Measurements from ENCODE around the gene ZBTB42.

ZBTB42 gene

DNA sequence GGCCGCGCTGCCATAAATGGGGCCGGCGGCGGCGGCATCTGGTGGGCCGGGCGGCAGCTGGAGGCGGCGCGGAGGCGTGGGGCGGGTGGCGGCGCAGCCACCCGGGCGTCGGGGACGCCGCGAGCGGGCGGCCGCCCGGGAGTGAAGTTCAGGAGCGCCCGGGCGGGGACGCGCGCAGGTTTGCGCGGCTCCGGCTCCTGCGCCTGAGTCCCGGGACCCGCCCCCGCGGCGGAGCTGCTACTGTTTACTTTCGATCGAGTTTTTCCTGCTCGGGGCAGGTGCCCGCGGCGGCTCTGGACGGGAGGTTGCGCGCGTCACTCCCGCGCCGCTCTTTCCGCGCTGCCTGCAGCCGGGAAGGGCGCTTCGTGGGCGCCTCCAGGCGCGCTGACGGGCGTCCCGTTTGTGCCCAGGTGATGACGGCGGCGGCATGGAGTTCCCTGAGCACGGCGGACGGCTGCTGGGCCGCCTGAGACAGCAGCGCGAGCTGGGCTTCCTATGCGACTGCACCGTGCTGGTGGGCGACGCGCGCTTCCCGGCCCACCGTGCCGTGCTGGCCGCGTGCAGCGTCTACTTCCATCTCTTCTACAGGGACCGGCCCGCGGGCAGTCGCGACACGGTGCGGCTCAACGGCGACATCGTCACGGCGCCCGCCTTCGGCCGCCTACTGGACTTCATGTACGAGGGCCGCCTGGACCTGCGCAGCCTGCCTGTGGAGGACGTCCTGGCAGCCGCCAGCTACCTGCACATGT is at the start of gene ZBTB42:
Gene ZBTB42 (plus strand): TSS at position 331 of the 749 bp plus-strand sequence. CDS start 97 bp downstream, at position 428.
- DNase-seq = peak; percentile 78

DNA sequence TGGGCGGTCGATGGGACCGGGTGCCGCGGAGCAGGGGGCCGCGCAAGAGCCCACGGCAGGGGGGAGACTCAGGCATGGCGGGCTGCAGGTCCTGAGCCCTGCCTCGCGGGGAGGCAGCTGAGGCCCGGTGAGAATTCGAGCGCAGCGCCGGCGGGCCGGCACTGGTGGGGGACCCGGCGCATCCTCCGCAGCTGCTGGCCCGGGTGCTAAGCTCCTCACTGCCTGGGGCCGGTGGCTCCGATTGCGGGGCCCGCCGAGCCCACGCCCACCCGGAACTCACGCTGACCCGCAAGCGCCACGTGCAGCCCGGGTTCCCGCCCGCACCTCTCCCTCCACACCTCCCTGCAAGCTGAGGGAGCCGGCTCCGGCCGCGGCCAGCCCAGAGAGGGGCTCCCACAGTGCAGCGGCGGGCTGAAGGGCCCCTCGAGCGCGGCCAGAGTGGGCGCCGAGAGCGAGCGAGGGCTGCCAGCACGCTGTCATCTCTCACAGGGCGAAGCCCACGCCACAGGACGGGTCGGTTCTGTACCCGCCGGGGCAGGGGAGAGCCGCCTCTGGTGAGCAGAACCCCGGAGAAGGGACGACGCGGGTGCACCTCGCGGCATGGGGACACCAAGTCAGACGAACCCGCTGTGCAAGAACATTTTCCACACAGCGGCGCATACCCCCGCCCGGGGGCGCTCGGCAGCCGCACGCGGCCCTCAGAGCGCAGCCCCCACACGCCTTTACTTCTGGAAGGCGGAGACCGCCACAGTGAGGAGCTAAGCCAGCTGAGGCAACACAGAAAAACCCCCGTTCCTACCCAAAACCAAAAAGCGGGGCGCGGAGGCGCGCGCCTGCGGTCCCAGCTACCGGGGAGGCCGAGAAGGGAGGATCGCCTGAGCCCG is 49.1 kb upstream of the ZBTB42 start:
- DNase-seq = no peak

DNA sequence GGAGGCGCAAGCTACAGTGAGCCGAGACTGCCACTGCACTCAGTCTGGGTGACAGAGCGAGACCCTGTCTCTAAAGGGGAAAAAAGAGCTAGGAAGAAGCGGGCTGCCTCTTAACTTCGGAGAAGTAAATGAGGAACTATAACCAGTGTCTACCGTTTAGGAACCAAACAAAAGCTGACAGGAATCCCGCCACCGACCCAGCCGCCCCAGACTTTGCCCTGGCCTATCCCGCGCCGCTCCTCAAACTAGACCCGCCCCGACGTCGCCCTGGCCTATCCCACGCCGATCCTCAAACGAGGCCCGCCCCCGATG is 48.5 kb upstream of the ZBTB42 start:
- DNase-seq = no peak

DNA sequence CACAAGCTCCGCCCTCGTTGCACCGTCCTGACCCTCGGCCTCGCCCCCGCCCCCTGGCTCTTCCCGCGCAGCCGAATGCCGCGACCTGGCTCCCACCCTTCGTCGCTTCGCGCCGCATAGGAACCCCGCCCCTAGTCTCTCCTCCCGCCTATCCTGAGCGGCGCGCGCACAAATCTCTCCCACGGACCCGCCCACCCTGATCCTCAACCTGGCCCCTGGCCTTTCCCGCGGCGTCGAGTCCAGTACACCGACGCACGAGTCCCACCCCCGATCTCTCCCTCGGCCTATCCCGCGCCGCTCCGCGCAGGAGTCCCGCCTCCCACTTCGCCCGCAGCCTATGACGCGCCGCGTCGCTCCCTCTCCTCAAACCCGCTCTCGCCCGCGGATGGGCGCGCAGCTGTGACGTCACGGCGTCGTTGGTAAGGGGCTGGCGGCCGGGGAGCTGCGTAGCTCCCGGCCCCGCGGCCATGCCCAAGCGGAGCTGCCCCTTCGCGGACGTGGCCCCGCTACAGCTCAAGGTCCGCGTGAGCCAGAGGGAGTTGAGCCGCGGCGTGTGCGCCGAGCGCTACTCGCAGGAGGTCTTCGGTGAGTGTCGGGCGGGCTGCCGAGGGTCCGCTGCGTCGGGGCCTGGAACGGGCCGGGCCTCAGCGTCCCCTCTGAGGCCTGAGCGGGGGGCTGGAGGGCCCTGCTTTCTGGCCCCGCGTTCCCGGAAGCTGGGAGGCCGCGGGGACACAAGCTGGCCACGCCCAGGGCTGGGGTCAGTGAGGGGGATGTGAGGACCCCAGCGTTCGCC is 48.0 kb upstream of the ZBTB42 start, which contains the start of gene SIVA1:
Gene SIVA1 (plus strand): TSS at position 413 of the 793 bp plus-strand sequence. CDS start 55 bp downstream, at position 468.
- peak; percentile 100 for DNase-seq

DNA sequence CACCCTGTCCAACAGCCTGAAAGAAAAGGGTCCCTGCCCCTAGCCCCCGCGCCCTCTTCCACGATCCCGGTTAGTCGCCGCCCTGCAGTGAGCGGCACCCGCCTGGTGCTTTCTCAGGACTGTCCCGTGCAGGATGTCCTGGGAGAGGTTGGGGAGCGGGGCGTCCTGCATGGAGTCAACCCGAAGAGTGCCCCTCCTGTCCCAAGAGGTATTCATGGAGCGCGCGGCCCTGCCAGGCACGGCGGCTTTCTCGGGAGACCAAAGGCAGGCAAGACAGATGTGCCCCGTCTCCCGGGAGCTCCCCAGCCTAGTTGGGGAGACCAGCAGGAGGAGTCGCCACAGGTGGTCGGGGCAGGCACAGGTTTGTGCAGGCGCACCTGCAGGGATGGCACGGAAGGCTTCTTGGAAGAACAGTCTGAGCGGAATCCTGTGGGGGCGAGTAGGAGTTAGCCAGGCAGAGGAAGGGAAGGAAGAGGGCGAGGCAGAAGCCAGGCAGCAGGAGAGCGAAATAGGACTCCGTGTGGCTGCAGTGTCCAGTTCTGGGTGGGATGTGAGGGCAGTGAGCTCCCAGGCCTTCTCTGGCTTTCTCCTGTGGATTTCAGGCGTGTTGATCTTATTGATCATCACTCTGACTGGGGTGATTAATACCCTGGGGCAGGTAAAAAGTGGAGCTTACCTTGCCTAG is 47.2 kb upstream of the ZBTB42 start:
- DNase-seq = no peak

DNA sequence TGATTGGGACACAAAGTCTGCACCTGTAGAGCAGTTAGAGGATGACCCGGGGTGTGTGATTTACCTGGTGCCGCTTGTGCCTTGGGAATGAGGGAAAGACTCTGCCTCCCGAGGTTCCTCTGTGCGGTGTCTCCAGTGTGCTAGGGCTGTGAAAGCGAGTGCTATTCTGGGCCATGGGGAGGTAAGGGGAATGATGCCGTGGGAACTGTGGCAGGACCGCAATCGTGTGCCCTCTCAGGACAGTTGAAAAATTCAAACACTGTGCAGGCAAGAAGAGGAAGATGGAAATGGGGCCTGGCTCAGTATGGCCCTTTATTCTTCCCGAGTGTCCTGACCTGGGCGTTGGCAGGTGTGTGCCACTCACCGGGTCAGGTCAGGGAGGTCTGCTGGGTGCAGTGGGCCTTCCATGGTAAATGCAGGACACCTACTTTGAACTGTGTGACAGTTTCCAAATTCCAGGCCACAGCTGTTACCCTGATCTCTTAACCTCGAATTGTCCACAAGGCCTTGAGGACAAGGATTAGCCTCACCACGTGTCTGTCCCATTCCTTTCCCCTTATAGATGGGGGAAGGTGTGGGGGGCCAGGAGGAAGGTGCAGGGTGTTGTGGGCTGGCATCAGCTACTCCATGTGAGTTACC is 46.6 kb upstream of the ZBTB42 start:
- DNase-seq = no peak

DNA sequence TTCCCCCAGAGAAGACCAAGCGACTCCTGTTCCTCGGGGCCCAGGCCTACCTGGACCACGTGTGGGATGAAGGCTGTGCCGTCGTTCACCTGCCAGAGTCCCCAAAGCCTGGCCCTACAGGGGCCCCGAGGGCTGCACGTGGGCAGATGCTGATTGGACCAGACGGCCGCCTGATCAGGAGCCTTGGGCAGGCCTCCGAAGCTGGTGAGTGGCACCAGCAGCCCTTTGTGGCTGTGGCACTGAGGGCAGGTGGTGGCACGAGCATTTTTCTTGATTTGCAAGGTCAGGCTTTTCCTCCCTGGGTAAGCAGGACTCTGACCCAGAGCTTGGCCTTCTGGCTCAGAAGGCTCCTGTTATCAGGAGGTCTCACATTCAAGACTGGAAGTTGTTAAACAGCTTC is 45.3 kb upstream of the ZBTB42 start:
- DNase-seq = no peak

DNA sequence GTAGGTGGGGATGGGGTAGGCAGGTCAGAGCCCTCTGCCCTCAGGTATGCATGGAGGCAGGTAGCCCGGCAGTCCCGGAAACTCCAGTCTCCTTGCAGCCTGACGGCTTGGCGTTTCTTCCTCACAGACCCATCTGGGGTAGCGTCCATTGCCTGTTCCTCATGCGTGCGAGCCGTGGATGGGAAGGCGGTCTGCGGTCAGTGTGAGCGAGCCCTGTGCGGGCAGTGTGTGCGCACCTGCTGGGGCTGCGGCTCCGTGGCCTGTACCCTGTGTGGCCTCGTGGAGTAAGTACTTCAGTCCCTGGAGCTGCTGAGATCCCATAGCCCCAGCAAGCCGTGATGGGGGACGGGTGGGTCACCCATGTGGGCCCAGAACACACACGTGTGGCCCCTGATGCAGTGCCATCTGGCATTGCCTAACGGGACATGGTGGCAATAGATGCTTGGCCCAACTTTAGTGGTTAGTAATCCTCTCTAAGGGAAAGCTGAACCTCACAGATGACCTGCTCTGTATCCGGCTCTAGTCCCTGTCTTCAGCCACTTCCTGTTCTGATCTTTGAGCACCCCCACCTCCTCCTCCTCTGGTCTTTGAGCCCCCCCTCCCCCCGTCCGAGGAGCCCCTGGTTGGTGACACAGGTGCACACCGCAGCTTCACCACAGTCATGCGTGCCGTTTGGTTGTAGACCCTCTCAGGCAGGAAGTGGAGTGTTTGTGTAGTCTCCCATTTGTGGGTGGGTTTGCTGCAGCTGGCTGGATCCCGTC is 44.2 kb upstream of the ZBTB42 start:
- DNase-seq = no peak

DNA sequence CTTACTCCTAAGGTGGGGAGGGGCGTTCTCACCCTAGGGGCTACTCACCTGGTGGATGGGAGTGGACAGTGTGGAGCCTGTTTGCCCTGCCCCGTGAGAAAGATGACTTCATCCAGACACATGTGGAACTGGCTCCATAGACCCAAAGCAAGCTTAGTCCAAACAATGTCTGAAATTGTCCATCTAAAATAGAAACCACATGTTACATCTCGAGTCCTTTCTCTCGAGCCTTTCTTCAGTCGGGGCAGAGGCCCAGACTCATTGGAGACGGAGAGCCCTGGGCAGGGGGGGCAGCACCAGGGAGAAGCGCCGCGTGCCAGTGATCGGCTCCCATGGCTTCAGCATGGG is 43.7 kb upstream of the ZBTB42 start:
- DNase-seq = no peak

DNA sequence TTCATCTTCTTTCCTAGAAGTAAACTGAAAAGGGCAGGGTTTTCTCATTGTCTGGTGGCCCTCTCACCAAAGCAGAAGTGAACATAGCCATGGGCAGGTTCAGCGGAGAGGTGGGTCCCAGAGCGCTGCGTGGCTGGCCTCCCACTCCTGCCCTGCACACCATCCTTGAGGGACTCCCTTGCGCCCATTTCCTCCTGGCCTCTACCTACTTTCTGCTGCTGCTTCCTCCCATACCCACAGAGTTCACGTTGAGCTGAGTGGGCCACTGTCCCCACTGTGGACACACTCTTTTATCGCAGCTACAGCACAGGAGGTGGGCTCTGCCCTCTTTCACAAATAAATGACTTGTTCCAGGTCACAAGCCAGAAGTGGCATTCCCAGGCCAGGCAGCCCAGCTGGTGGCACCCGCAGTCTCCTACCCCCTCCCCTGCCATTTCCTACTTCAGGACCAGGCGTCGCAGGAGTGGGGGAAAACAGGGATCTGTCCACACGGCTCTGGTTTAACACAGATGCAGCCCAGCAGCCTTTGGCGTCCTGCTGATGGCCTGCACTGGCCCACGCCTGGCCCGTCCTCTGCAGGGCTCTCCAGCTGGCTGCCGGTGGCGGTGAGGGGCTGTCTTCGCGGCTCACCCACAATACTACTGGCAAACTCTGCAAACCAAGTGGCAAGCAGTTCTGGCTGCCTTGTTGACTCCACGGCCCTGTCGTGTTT is 43.1 kb upstream of the ZBTB42 start:
- DNase-seq = no peak

DNA sequence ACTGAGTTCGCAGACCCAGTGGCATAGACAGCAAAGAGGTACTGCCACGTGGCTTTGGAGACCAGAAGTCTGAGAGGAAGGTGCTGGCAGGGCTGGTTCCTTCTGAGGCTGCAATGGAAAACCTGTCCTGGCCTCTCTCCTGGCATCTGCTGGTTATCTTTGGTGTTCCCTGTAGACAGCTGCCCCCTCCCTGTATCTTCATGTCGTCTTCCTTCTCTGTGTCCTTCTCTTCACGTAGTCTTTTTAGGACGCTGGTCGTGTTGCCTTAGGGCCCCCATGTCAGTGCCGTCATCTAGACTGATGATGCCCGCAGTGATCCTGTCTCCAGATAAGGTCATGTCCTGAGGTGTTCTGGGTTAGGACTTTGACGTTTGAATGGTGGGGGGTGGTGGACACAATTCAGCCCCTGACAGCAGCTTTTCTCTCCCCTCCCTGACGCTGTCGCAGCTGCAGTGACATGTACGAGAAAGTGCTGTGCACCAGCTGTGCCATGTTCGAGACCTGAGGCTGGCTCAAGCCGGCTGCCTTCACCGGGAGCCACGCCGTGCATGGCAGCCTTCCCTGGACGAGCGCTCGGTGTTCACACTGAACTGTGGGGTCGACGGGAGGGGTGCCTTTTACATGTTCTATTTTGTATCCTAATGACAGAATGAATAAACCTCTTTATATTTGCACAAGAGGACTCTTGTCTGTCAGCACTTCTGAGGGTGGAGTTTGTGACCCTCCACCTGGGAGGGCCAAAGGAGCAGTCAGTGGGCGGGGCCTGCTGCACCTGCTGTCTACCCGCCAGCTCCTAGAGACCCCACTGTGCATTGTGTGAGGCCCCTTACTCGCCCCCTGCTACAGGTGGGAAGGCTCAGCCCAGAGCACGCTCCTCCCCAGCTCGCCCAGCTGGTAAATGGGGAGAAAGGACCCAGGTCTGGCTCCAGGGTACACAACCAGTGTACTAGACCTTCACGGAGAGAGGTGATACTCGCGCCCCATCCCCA is 41.6 kb upstream of the ZBTB42 start:
- no peak for DNase-seq

DNA sequence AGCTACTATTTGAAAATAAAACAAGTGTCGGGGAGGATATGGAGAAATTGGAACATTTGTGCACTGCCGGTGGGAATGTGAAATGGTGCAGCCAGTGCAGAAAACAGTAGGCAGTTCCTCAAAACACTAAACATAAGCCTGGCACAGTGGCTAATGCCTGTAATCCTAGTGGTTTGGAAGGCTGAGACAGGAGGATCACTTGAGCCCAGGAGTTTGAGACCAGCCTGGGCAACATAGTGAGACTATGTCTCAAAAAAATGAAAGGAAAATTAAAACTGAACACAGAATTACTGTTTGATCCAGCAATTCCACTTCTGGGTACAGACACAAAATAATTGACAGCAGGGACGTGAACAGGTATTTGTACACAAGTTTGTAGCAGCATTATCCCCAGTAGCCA is 35.4 kb upstream of the ZBTB42 start:
- no peak for DNase-seq

DNA sequence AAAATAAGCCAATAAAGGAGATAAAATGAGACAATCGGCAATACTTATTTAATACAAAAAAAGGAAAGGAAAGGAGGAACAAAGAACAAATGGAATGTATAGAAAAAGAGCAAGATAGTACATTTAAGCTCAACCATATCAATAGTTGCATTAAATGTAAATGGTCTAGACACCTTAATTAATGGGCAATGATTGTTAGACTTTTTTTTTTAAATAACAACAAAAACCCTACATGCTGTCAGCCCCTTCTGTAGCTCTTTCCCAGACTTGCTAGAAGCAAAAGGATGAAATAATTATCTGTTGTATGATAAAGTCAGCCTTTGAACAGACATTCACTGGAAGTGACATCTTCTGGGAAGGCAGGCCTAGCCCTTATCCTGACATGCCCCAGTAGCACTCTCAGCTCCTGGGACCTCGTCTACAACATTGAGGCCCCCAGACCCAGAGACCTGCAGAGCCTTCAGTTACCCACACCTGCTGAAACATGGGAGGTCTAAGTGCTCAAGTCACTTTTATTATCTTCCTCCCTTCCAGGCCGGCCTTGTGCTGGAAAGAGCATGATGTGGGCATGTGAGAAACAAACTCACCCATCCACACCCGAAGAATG is 34.5 kb upstream of the ZBTB42 start:
- DNase-seq = no peak

DNA sequence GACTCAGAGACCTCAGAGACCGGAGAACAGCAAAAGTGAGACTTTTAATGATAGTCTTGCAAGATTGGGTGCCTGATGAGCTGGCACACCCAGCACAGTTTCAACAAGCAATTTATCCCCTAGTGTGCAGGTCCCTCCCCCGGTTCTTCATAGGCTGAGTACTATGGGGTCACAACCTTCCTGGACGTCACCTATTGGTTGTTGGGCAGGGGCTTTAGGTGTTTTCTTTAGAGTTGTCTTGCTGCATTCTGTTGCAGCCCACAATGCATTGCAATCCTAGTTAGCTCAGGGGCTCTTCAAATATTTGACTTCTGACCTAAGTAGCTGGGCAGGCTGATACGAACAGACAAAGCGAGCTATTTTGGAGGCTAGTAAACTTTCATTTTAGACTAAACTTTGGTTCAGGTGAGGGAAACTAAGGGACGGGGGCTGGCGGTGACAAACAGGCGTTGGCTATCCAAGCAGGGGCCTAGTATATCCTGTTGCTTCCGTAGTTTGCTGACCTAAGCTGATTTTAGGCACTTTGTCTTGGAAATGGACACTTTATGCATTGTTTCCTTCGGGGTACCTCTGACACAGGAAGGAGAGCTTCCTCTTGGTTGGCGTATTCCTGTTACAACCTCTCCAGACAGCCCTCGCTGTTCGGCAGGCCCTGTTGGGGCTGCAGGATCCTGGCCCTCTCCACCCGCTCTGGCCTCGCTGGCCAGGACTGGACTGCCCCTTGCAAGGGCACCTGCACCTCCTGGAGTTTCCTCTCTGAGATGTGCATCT is 33.9 kb upstream of the ZBTB42 start:
- no peak for DNase-seq

DNA sequence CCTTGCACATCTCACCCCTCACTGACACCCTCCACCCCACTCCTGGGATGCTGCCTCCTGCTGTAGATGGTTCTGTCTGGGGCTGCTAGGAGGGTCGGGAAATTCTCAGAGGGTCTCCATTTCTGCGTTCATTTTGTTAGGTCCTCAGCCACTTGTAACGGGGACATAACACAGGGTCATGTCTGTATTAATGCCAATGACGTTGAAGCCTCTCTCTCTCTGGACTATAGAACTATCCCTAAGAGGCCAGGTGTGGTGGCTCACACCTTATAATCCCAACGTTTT is 33.3 kb upstream of the ZBTB42 start:
- no peak for DNase-seq

DNA sequence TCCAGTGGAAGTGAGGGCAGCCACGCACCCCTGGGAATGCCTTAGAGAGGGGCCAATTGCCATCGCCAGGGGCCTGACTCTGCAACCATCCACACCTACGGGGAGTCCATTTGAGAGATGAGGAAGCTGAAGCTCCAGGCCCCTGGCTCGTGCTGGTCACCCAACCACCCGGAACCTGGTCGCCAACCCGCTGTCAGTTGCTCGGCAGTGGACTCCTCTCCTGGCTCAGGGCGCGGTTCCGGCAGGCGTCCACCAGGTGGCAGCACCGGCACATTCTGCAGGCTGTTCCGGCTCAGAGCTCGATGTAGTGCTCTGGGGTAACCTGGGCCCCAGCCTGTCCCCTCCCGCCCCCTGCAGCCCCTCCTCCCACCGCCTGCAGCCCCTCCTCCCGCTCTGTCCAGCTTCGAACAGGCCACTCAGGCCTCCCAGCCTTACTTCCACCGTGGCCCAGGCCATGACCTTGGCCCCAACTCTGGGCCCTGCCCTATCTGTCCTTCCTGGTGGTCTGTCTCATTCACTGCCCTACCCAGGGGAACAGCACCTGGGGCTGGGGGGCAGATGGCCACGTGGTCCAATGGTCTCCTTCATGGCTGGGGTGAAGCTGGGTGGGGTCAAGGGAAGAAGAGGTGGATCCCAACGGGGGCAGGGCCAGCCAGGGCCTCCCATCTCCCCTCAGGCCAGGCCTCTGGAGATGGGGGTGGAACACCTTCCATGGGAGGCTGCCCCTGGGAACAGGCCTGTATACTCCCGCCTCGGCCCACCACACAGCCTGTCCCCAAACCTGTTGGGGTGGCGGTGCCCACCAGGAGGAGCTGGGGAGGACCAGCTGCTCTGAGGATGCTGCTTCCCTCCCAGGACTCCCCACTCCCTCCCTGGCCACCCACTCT is 32.2 kb upstream of the ZBTB42 start:
- peak; percentile 91 for DNase-seq

DNA sequence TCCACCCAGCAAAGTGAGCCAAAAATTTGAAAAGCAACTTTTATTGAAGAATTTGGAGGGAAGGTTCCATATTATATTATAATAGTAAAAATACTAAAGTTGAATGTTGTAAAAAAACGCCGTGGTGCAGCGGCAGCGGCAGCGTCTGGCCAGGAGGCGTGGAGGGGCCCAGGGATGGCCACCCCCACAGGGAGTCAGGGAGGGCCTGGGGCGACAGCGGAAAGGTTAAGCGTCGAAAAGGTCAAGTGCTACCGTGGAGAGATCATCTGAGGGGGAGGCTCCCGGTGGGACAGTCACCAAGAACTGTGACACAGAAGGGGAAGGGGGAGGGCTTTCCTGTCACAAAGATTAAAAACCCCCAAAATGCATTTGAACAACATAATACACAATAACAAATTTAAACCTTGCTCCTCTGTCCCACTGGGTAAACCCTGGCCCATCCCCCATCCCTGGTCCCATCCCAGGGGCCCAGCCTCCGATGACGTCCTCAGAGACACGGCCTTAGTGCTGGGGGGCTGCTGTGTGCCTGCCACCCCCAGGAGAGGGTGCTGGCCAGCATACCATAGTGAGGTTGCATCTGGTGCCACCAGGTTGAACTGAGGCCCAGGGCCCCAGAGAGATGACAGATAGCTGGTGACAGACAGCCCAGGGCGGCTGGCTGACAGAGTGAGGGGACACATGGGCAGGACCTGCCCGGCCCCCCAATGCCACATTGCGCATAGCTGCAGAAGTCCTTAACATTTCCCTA is 31.4 kb upstream of the ZBTB42 start:
- DNase-seq = no peak

Measured in CD4-positive, alpha-beta T cell treated with Interleukin-12 subunit alpha and Interleukin-12 subunit beta, for 1 hour (primary cell).